ENCODE results near the gene FSD1L. TPM values are rescaled to one million over a fixed set of nuclear protein-coding genes. Genes with fewer than 3 reads are reported as not detected.

The FSD1L gene
- total RNA-seq, 4 donors from 2014 or later: 0.23 to 2.2 (median 1.1) TPM

- DNase-seq (ENCODE audit: low spot score in 2 of 2): no peak
- no peak overlapping the region for H3K4me3 ChIP-seq (ENCODE audit: low read depth, poor library complexity, severe bottlenecking)
- WGBS, 2 donors: 81 to 88% methylated on average over 12 to 14 of the region's 15 CpGs
- TF ChIP-seq CTCF (IDR thresholded peaks at IDR 0.05): no peak
- no peak for TF ChIP-seq POLR2A (IDR thresholded peaks at IDR 0.05)
- intact Hi-C loops (cut with DNase I; ENCODE audit: low total_unique reads): no loop called here
Measured at GRCh38 chr9:105457560-105458294, 9.9 kb downstream of the FSD1L start.

- WGBS, 2 donors: 93 to 94% methylated on average over 3 of the region's 3 CpGs
- intact Hi-C loops (cut with DNase I; ENCODE audit: low total_unique reads): no loop called here
- no peak for DNase-seq (ENCODE audit: low spot score in 2 of 2)
- no peak overlapping the region for H3K4me3 ChIP-seq (ENCODE audit: low read depth, poor library complexity, severe bottlenecking)
- TF ChIP-seq CTCF (IDR thresholded peaks at IDR 0.05) (no peak), POLR2A (IDR thresholded peaks at IDR 0.05) (no peak)
Measured at GRCh38 chr9:105458404-105458803, 10.6 kb downstream of the FSD1L start.

GRCh38 chr9:105459336-105459735 is 11.5 kb downstream of the FSD1L start:
- H3K4me3 ChIP-seq (ENCODE audit: low read depth, poor library complexity, severe bottlenecking): no peak overlapping the region
- DNase-seq (ENCODE audit: low spot score in 2 of 2): no peak
- TF ChIP-seq CTCF (IDR thresholded peaks at IDR 0.05) (no peak), POLR2A (IDR thresholded peaks at IDR 0.05) (no peak)
- WGBS, 2 donors: 74 to 86% methylated on average over 2 of the region's 2 CpGs
- intact Hi-C loops (cut with DNase I; ENCODE audit: low total_unique reads): no loop called here

- TF ChIP-seq CTCF (IDR thresholded peaks at IDR 0.05) (no peak), POLR2A (IDR thresholded peaks at IDR 0.05) (no peak)
- H3K4me3 ChIP-seq (ENCODE audit: low read depth, poor library complexity, severe bottlenecking): no peak overlapping the region
- no peak for DNase-seq (ENCODE audit: low spot score in 2 of 2)
- intact Hi-C loops (cut with DNase I; ENCODE audit: low total_unique reads): no loop called here
- 76 to 93% methylated on average over 3 of the region's 3 CpGs for WGBS, 2 donors
Measured at GRCh38 chr9:105466898-105467455, 19.1 kb downstream of the FSD1L start.

- DNase-seq (ENCODE audit: low spot score in 2 of 2): no peak
- TF ChIP-seq POLR2A (IDR thresholded peaks at IDR 0.05) (no peak), CTCF (IDR thresholded peaks at IDR 0.05) (no peak)
- 96 to 97% methylated on average over 1 of the region's 1 CpG for WGBS, 2 donors
Measured at GRCh38 chr9:105468875-105469274, 21.0 kb downstream of the FSD1L start.

More at GRCh38 chr9:105468875-105469274, 21.0 kb downstream of the FSD1L start:
- intact Hi-C loops (cut with DNase I; ENCODE audit: low total_unique reads): no loop called here
- no peak overlapping the region for H3K4me3 ChIP-seq (ENCODE audit: low read depth, poor library complexity, severe bottlenecking)

Data from lower leg skin (tissue), 4 donors.